GM19025 (cell line): ENCODE data around the gene CLPTM1L.

ENCODE experiments used
- ATAC-seq: cut with Tn5 transposase; IDR thresholded peaks from one replicate; pipeline ENCODE4 v1.9.1; 2021; ENCODE audit warnings: mild to moderate bottlenecking, low read depth, moderate library complexity; ENCODE audit not compliant: unreplicated experiment

The CLPTM1L gene

GRCh38 chr5:1344975-1345838 is at the start of gene CLPTM1L:
Gene CLPTM1L (minus strand): TSS chr5:1345099. CDS start chr5:1344841, 258 bp downstream.
- peak; percentile 85 for ATAC-seq

- ATAC-seq, result no peak
Measured at GRCh38 chr5:1393571-1394501, 48.9 kb upstream of the CLPTM1L start.

GRCh38 chr5:1392801-1393565 is 48.1 kb upstream of the CLPTM1L start:
- no peak for ATAC-seq

- ATAC-seq, result no peak
Measured at GRCh38 chr5:1392261-1392660, 47.4 kb upstream of the CLPTM1L start.

- ATAC-seq, result no peak
Measured at GRCh38 chr5:1391691-1392090, 46.8 kb upstream of the CLPTM1L start.

- ATAC-seq, result no peak
Measured at GRCh38 chr5:1390861-1391600, 46.1 kb upstream of the CLPTM1L start.

GRCh38 chr5:1390333-1390732 is 45.4 kb upstream of the CLPTM1L start:
- ATAC-seq, result no peak

GRCh38 chr5:1388383-1388967 is 43.6 kb upstream of the CLPTM1L start:
- ATAC-seq, result no peak

GRCh38 chr5:1387876-1388275 is 43.0 kb upstream of the CLPTM1L start:
- ATAC-seq, result no peak

GRCh38 chr5:1387059-1387755 is 42.3 kb upstream of the CLPTM1L start:
- ATAC-seq, result no peak

GRCh38 chr5:1386274-1386717 is 41.4 kb upstream of the CLPTM1L start:
- ATAC-seq, result peak; percentile 23

- ATAC-seq, result peak; percentile 93
Measured at GRCh38 chr5:1385395-1386273, 40.7 kb upstream of the CLPTM1L start.

GRCh38 chr5:1384521-1384920 is 39.6 kb upstream of the CLPTM1L start:
- ATAC-seq, result no peak

- ATAC-seq, result no peak
Measured at GRCh38 chr5:1383886-1384401, 39.0 kb upstream of the CLPTM1L start.

GRCh38 chr5:1383344-1383743 is 38.4 kb upstream of the CLPTM1L start:
- ATAC-seq, result no peak

- no peak for ATAC-seq
Measured at GRCh38 chr5:1382248-1382700, 37.4 kb upstream of the CLPTM1L start.
